HepG2 (cell line): Measurements from ENCODE around the gene FRMD4A. TPM values are rescaled to one million over a fixed set of nuclear protein-coding genes. Genes with fewer than 3 reads are reported as not detected.

Experiments
- ATAC-seq: fragments of 200-7000 bp; cut with Tn5 transposase; 3 replicates; pipeline ENCODE4 v1.9.1; 2020; ENCODE audit warnings: mild to moderate bottlenecking, moderate library complexity
- BruUV-seq: library from RNA; stranded (reverse); fragments of 400-500 nt; replicated peaks from 2 replicates; lab custom pipeline; 2021; lab: Mats Ljungman, UMichigan
- CTCF ChIA-PET: fragments of 300-600 bp; formaldehyde crosslinking; extraction: SDS; loops from one replicate; lab custom pipeline; 2021; ENCODE audit warnings: low total read pairs, inconsistent platforms, low intra/inter-chr PET ratio; lab: Yijun Ruan, JAX
- POLR2A ChIA-PET: fragments of 350-600 bp; sonication (Branson Sonifier 250); formaldehyde crosslinking; loops from one replicate; lab custom pipeline; 2020; ENCODE audit warnings: antibody characterized with exemption, inconsistent platforms; lab: Yijun Ruan, JAX
- DNase-seq: peaks from one replicate; pipeline ENCODE4 v3.0.0-alpha.2; 2015; ENCODE audit warnings: low spot score
- FAIRE-seq: peaks from 3 replicates; lab custom pipeline; 2011; peaks lifted over from hg19 to GRCh38; lab: Jason Lieb, UNC
- H2AFZ ChIP-seq: one replicate; pipeline ENCODE4 v1.6.1; 2011; ENCODE audit warnings: low read length, inconsistent platforms
- H3K27ac ChIP-seq: fragments of 300-600 bp; 3 replicates; pipeline ENCODE4 v1.8.0; 2011; ENCODE audit warnings: mixed run types, mild to moderate bottlenecking, mixed read lengths, low read length, inconsistent platforms; ENCODE audit not compliant: insufficient read depth; ENCODE audit errors: extremely low read length
- H3K27me3 ChIP-seq, 2 experiments: fragments of 200-600 bp in 1 of 2; 2 replicates in 1 of 2; 3 replicates in 1 of 2; pipeline versions ENCODE4 v1.6.0 to v1.8.0; 2011; ENCODE audit warnings: low read length in 2 of 2, mild to moderate bottlenecking in 2 of 2, moderate library complexity in 2 of 2, inconsistent platforms in 1 of 2; ENCODE audit not compliant: insufficient read depth in 2 of 2, control insufficient read depth in 1 of 2
- H3K36me3 ChIP-seq, 2 experiments: fragments of 200-600 bp in 1 of 2; replicated peaks in 1 of 2; 2 replicates in 1 of 2; 3 replicates in 1 of 2; pipeline versions ENCODE4 v1.5.1 to v1.8.0; 2011; ENCODE audit warnings: low read length in 2 of 2, inconsistent platforms in 1 of 2; ENCODE audit not compliant: insufficient read depth in 2 of 2, control insufficient read depth in 1 of 2
- H3K4me1 ChIP-seq: 2 replicates; pipeline ENCODE4 v1.5.1; 2012; ENCODE audit warnings: low read length, inconsistent platforms; ENCODE audit not compliant: insufficient read depth
- H3K4me2 ChIP-seq: 2 replicates; pipeline ENCODE4 v1.6.0; 2011; ENCODE audit warnings: low read depth, low read length, inconsistent platforms
- H3K4me3 ChIP-seq, 3 experiments: fragments of 200-600 bp in 1 of 3; sonication (generic), shearing (Covaris generic) in 1 of 3; replicated peaks in 1 of 3; 2 replicates each; pipeline ENCODE4 v1.5.1; 2011 to 2016; ENCODE audit warnings: low read length in 3 of 3, inconsistent platforms in 2 of 3, low read depth in 2 of 3, mild to moderate bottlenecking in 2 of 3, control low read depth in 1 of 3, mixed read lengths in 1 of 3; ENCODE audit not compliant: insufficient read depth in 1 of 3
- H3K79me2 ChIP-seq: one replicate; pipeline ENCODE4 v1.6.1; 2011; ENCODE audit warnings: low read length, inconsistent platforms; ENCODE audit not compliant: insufficient read depth
- H3K9ac ChIP-seq: 2 replicates; pipeline ENCODE4 v1.6.0; 2011; ENCODE audit warnings: mild to moderate bottlenecking, low read depth, low read length, inconsistent platforms; ENCODE audit not compliant: insufficient read depth
- H3K9me3 ChIP-seq: 2 replicates; pipeline ENCODE4 v1.5.1; 2012; ENCODE audit warnings: mild to moderate bottlenecking, low read length
- H4K20me1 ChIP-seq: 2 replicates; pipeline ENCODE4 v1.6.0; 2011; ENCODE audit warnings: inconsistent platforms, mild to moderate bottlenecking, low read length, moderate library complexity; ENCODE audit not compliant: insufficient read depth
- ASH2L ChIP-seq: fragments of 300-600, 200-600 bp; sonication (generic); IDR thresholded peaks from 2 replicates; pipeline ENCODE4 v1.7.0; 2017; ENCODE audit warnings: low read depth, mild to moderate bottlenecking, moderate library complexity, mixed read lengths, low read length; ENCODE audit not compliant: insufficient read length
- ATF7 ChIP-seq, 2 experiments: fragments of 450-650 bp in 1 of 2; sonication (generic) in 1 of 2; formaldehyde crosslinking in 1 of 2; IDR thresholded peaks; 2 replicates each; pipeline versions ENCODE4 v1.4.0 to v1.6.1; 2016 to 2020; ENCODE audit warnings: antibody characterized with exemption in 1 of 2, mild to moderate bottlenecking in 1 of 2, missing genetic modification reagents in 1 of 2
- CREB1 ChIP-seq, 2 experiments: fragments of 450-650 bp in 1 of 2; IDR thresholded peaks; 2 replicates each; pipeline ENCODE4 v1.6.1; 2016 to 2017; ENCODE audit warnings: control low read depth in 1 of 2, mild to moderate bottlenecking in 1 of 2, missing compliant biosample characterization in 1 of 2, missing genetic modification characterization in 1 of 2
- XRCC5 ChIP-seq: fragments of 200-400 bp; formaldehyde crosslinking; optimal IDR thresholded peaks from 2 replicates; pipeline ENCODE3; 2017; ENCODE audit warnings: mild to moderate bottlenecking, low read length
- WGBS: methylation state at CpG from one replicate; pipeline ENCODE4 v1.1.6; 2017; ENCODE audit warnings: low lambda C conversion rate; 5-methylcytosine and 5-hydroxymethylcytosine counted together
- in situ Hi-C: cut with HindIII; loops from 2 replicates; pipeline ENCODE4 v1.10.0; 2017; ENCODE audit warnings: low pct_unique_long_range_greater_than_20kb; ENCODE audit not compliant: extremely low pct_ligation_motif_present
- intact Hi-C: fragments of 100-400 bp; cut with micrococcal nuclease; formaldehyde crosslinking; loops from one replicate; pipeline ENCODE4 v1.10.0; 2022; ENCODE audit not compliant: unreplicated experiment
- polyA plus RNA-seq, 8 experiments: library from polyadenylated mRNA; depleted of rRNA in 3 of 8; stranded (reverse) in 7 of 8; unstranded in 1 of 8; fragments of >200 nt; fragmentation: Illumina TruSeq in 4 of 8; extraction: Trizol in 4 of 8; gene quantifications; 2 replicates each; pipeline versions ENCODE4 v1.2.1 to v1.2.3, GENCODE V29; 2011 to 2016; ENCODE audit warnings: low read depth in 4 of 8, missing spikeins in 1 of 8, mixed read lengths in 1 of 8; ENCODE audit not compliant: insufficient read depth in 1 of 8
- total RNA-seq, 5 experiments: library from RNA; depleted of rRNA; stranded (reverse); fragments of >200 nt; fragmentation: Illumina TruSeq; extraction: Trizol; gene quantifications; 2 replicates each; pipeline ENCODE4 v1.2.3, GENCODE V29; 2016; ENCODE audit warnings: low read depth in 1 of 5

Gene FRMD4A
- total and polyA plus RNA-seq, 2 of the 13 experiments (the other 11 are each of a cell fraction or from before 2014, with no cell fraction given) = 0.09 to 0.26 TPM

DNA sequence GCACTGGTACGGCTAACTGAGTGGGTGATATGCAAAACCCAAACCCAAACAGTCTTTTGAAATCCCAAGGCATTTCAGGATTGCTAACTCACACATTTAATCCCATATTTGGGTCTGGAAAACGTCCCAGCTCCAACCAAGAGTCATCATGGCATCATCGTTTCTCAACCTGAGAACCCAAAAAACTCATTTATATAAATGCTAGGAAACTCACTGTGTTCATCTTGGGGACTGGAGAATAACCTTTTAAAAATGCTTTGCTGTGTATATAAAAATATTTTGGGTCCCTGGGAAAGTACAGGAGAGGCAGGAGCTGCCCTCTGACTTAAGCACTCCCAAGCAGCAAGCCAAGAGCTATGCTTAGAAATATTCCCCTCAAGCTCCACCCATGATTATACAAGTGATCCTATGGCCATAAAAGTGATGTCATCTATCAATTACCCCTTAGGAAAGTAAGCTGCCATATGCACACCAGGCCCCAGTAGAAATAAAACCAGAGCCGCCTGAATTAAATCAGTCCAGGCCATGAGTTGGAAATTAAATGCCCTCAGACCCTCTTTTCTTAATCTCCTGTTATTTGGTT lies 352.1 kb downstream of the FRMD4A start:
- Histone ChIP-seq H3K4me1 (no peaks in the 10 kb centered on the region; the same call in 1 of the 2 replicates), H3K27me3 (peaks cover 0 to 3% of the 10 kb centered on the region in 2 experiments; a peak in 2 of 5 replicates), H2AFZ (no peak overlapping the region), H3K9me3 (no peaks in the 10 kb centered on the region), H3K36me3 (no peaks in the 10 kb centered on the region), H3K79me2 (no peaks in the 10 kb centered on the region), H4K20me1 (no peaks in the 10 kb centered on the region), H3K9ac (no peak overlapping the region), H3K4me2 (no peak overlapping the region), H3K4me3 (no peak overlapping the region), H3K27ac (no peak overlapping the region)
- no peak for DNase-seq
- ATAC-seq = no peak
- in situ Hi-C loops = no loop called here
- FAIRE-seq = no peak
- intact Hi-C loops = no loop called here
- POLR2A ChIA-PET = no interaction called here
- CTCF ChIA-PET = no interaction called here
- WGBS = 15% methylated on average over 4 of the region's 4 CpGs
- BruUV-seq = no TSS peak
- TF ChIP-seq ASH2L (no peak), ATF7 (IDR thresholded peaks at IDR 0.05) (0 out of 2 replicates have a peak, but pooled peaks have one; percentile 21), ATF7 (CRISPR knock-in tag; IDR thresholded peaks at IDR 0.05) (no peak)

DNA sequence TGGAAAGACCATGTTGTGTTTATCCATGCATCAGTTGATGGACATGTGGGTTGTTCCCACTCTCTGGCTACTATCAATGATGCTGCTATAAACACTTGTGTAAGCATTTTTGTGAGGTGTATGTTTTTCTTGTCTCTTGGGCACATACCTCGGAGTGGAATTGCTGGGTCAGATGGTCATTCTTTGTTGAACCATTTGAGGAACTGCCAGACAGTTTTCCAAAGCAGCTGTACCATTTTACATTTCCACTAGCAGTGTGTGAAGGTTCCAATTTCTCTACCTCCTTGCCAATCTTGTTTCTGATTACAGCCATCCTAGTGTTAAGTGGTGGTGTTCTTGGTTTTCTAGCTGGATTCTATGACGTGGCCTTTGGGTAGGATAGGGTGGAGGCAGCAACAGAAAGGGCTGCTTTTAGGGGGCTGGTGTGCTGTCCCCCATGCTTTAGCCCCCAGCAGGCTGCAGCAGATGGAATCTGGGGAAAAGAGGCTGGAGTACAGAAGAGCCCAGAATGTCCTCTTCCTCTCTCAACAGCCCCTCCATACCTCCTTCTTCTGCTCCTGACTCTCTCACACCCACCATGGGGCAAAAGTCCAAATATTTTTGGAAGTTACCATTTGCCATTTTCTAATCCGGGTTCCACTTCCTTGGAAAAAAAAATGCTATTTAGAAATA lies 352.7 kb downstream of the FRMD4A start:
- 0% methylated on average over 3 of the region's 3 CpGs for WGBS
- Histone ChIP-seq H4K20me1 (no peaks in the 10 kb centered on the region), H3K27me3 (peaks cover 0 to 3% of the 10 kb centered on the region in 2 experiments; a peak in 2 of 5 replicates), H3K4me3 (no peak overlapping the region), H3K9me3 (no peaks in the 10 kb centered on the region), H3K9ac (no peak overlapping the region), H3K79me2 (no peaks in the 10 kb centered on the region), H3K36me3 (no peaks in the 10 kb centered on the region), H2AFZ (no peak overlapping the region), H3K4me2 (no peak overlapping the region), H3K4me1 (no peaks in the 10 kb centered on the region; the same call in 1 of the 2 replicates)
- BruUV-seq = no TSS peak
- no peak for FAIRE-seq
- no peak for DNase-seq
- POLR2A ChIA-PET = no interaction called here
- ATAC-seq = no peak
- CTCF ChIA-PET = no interaction called here
- in situ Hi-C loops = no loop called here
- intact Hi-C loops = no loop called here
- TF ChIP-seq CREB1 (IDR thresholded peaks at IDR 0.05) = 0 out of 2 replicates have a peak, but pooled peaks have one; percentile 15
- TF ChIP-seq CREB1 (CRISPR knock-in tag; IDR thresholded peaks at IDR 0.05) = no peak
- TF ChIP-seq XRCC5 = no peak
- TF ChIP-seq, all 625 proteins: peak for 1
- no peak overlapping the region for H3K27ac ChIP-seq
